BJ (cell line): Measurements from ENCODE around the gene ARVCF. TPM values are rescaled to one million over a fixed set of nuclear protein-coding genes. Genes with fewer than 3 reads are reported as not detected.

Experiments used
- CTCF ChIA-PET: fragments of 350-600 bp; formaldehyde crosslinking; extraction: SDS; loops from one replicate; lab custom pipeline; 2021; ENCODE audit warnings: antibody characterized with exemption, inconsistent platforms; lab: Yijun Ruan, JAX
- POLR2A ChIA-PET: fragments of 300-600 bp; sonication (Branson Sonifier 250); formaldehyde crosslinking; extraction: SDS; loops from one replicate; lab custom pipeline; 2021; ENCODE audit warnings: antibody characterized with exemption; lab: Charles Lee
- DNase-seq: peaks from one replicate; pipeline ENCODE4 v3.0.0-alpha.2; 2011; ENCODE audit warnings: low read depth
- H3K27me3 ChIP-seq: 2 replicates; pipeline ENCODE4 v1.6.0; 2011; ENCODE audit warnings: low read length; ENCODE audit not compliant: control insufficient read depth, insufficient read depth
- H3K36me3 ChIP-seq: 2 replicates; pipeline ENCODE4 v1.5.1; 2011; ENCODE audit warnings: low read length; ENCODE audit not compliant: control insufficient read depth, insufficient read depth
- H3K4me3 ChIP-seq: 2 replicates; pipeline ENCODE4 v1.5.1; 2011; ENCODE audit warnings: low read depth, mild to moderate bottlenecking, control low read depth, low read length
- CTCF ChIP-seq: IDR thresholded peaks from 2 replicates; pipeline ENCODE4 v1.5.1; 2011; ENCODE audit warnings: low read depth, mild to moderate bottlenecking, control low read depth, inconsistent platforms, low read length, moderate library complexity; ENCODE audit not compliant: insufficient read depth
- polyA plus RNA-seq: library from polyadenylated mRNA; depleted of rRNA; stranded (reverse); fragments of >200 nt; gene quantifications from 2 replicates; pipeline ENCODE4 v1.2.3, GENCODE V29; 2011

The ARVCF gene
- polyA plus RNA-seq, 1 experiment = 3.8 TPM

DNA sequence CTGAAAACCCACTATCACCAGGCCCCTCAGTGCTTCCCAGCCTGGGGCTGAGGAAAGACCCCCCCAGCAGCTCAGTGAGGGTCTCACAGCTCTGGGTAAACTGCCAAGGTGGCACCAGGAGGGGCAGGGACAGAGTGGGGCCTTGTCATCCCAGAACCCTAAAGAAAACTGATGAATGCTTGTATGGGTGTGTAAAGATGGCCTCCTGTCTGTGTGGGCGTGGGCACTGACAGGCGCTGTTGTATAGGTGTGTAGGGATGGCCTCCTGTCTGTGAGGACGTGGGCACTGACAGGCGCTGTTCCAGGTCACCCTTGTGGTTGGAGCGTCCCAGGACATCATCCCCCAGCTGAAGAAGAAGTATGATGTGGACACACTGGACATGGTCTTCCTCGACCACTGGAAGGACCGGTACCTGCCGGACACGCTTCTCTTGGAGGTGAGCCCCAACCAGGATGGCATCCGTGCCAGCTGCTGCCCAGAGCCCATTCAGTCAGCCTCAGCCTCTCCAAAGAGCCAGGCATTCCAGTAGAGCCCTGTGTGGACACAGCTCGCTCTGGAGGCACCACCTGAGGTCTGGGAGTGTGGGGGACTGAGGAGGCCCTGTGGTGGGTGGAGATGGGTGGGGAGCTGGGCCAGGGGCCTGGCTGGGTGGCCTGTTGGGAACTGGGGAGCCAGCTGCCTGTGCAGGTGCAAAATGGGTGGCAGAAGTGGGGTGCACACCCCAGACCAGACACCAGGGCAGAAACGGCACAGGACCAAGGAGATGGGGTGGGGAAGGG is 52.6 kb downstream of the ARVCF start:
- CTCF ChIA-PET = interaction anchor here (1.1 to 2.3 kb wide), 4 partner anchors 27 to 165 kb away, joined by 3 to 11 read pairs (median 4); no protein-coding TSS in a partner anchor
- POLR2A ChIA-PET = no interaction called here

DNA sequence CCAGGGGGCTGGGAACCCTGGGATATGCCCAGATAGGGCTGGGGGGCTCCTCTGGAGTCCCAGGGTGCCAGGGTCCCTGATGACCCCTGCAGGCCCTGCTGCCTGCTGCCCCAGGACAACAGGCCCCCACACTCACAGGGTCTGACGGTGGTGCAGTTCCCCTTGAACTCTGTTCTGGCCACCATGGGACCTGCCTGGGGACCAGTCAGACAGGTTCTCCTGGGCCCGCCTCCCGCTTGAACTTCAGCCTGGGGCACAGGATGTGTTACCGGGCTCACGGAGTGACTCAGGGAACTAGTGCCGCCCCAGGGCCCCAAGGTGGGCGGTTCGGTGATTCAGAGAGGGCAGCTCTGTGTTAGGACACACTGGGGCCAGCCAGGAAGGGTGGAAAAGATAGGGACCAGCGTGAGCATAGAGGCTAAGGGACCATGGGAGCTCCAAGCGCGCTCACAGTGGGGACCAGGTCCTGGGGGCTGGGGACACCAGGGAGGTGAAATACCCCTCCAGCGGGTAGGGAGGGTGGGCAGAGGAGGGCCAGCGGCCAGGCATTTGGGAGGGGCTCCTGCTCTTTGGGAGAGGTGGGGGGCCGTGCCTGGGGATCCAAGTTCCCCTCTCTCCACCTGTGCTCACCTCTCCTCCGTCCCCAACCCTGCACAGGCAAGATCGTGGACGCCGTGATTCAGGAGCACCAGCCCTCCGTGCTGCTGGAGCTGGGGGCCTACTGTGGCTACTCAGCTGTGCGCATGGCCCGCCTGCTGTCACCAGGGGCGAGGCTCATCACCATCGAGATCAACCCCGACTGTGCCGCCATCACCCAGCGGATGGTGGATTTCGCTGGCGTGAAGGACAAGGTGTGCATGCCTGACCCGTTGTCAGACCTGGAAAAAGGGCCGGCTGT is 53.5 kb downstream of the ARVCF start:
- Histone ChIP-seq H3K27me3 (no peaks in the 10 kb centered on the region), H3K36me3 (peaks cover 31% of the 10 kb centered on the region), H3K4me3 (no peak overlapping the region)
- CTCF ChIA-PET = interaction anchor here (0.7 to 2.3 kb wide), 4 partner anchors 8 to 51 kb away, joined by 3 to 11 read pairs (median 4); no protein-coding TSS in a partner anchor
- no peak for TF ChIP-seq CTCF
- DNase-seq = no peak
- POLR2A ChIA-PET = interaction anchor here (0.7 kb wide), 1 partner anchor 22 kb away, joined by 8 read pairs; the partner anchor contains the start of genes COMT and TXNRD2

More for the DNA sequence above, 52.6 kb downstream of the ARVCF start:
- Histone ChIP-seq H3K36me3 (peaks cover 35% of the 10 kb centered on the region), H3K27me3 (no peaks in the 10 kb centered on the region), H3K4me3 (no peak overlapping the region)
- no peak for DNase-seq
- TF ChIP-seq CTCF = no peak

DNA sequence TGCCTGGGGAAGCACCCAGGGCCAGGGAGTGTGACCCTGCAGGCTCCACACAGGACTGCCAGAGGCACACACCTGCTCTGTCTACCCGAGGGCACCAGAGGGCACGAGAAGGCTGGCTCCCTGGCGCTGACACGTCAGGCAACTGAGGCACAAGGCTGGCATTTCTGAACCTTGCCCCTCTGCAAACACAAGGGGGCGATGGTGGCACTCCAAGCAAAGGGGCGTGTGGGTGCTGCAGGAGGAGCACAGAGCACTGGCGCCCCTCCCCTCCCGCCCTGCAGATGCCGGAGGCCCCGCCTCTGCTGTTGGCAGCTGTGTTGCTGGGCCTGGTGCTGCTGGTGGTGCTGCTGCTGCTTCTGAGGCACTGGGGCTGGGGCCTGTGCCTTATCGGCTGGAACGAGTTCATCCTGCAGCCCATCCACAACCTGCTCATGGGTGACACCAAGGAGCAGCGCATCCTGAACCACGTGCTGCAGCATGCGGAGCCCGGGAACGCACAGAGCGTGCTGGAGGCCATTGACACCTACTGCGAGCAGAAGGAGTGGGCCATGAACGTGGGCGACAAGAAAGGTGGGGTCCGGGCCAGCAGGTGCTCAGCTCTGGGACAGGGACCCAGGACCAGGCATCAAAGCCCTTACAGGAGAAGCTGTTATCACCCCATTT is 54.2 kb downstream of the ARVCF start:
- TF ChIP-seq CTCF = peak; percentile 78
- no peak for DNase-seq
- ChIA-PET CTCF (interaction anchor here (0.7 to 2.3 kb wide), 4 partner anchors 9 to 51 kb away, joined by 3 to 11 read pairs (median 4); no protein-coding TSS in a partner anchor), POLR2A (interaction anchor here (0.7 kb wide), 1 partner anchor 21 kb away, joined by 8 read pairs; the partner anchor contains the start of genes COMT and TXNRD2)
- no peaks in the 10 kb centered on the region for H3K27me3 ChIP-seq
- peaks cover 25% of the 10 kb centered on the region for H3K36me3 ChIP-seq
- no peak overlapping the region for H3K4me3 ChIP-seq

- CTCF ChIA-PET = interaction anchor here (2.2 to 2.3 kb wide), 2 partner anchors 14 to 52 kb away, joined by 4 to 11 read pairs; no protein-coding TSS in a partner anchor
- H3K4me3 ChIP-seq = no peak overlapping the region
- no peak for DNase-seq
- no peaks in the 10 kb centered on the region for H3K27me3 ChIP-seq
- no peak for TF ChIP-seq CTCF
- POLR2A ChIA-PET = no interaction called here
- H3K36me3 ChIP-seq = peaks cover 23% of the 10 kb centered on the region
Measured at GRCh38 chr22:19961868-19962245, 54.8 kb downstream of the ARVCF start.
